T-helper 1 cell treated with Interleukin-12 subunit alpha and Interleukin-12 subunit beta and Interleukin-4 antibody, amounts not matched to agents 30 μg/mL and 1 μg/mL, for 36 hours (primary cell): ENCODE data around the gene EDA.

Experiments used
- H3K27ac Mint-ChIP-seq: one replicate; pipeline ENCODE4 v1.8.0; 2021; ENCODE audit warnings: mild to moderate bottlenecking, mixed read lengths
- H3K27me3 Mint-ChIP-seq: one replicate; pipeline ENCODE4 v1.8.0; 2021; ENCODE audit warnings: low read depth, mixed read lengths
- H3K36me3 Mint-ChIP-seq: one replicate; pipeline ENCODE4 v1.8.0; 2021; ENCODE audit warnings: low read depth, mixed read lengths
- H3K4me1 Mint-ChIP-seq: one replicate; pipeline ENCODE4 v1.8.0; 2021; ENCODE audit warnings: low read depth, mixed read lengths
- H3K4me3 Mint-ChIP-seq: one replicate; pipeline ENCODE4 v1.8.0; 2021; ENCODE audit warnings: mild to moderate bottlenecking, moderate library complexity, mixed read lengths
- H3K9me3 Mint-ChIP-seq: one replicate; pipeline ENCODE4 v1.8.0; 2021; ENCODE audit warnings: mixed read lengths

Gene EDA

GRCh38 chrX:69664693-69665092, 48.8 kb downstream of the EDA start:
- Mint-ChIP-seq H3K27ac (no peak overlapping the region), H3K27me3 (no peaks in the 10 kb centered on the region), H3K4me3 (no peak overlapping the region), H3K36me3 (no peaks in the 10 kb centered on the region), H3K9me3 (peaks cover 20% of the 10 kb centered on the region), H3K4me1 (no peaks in the 10 kb centered on the region)

GRCh38 chrX:69670001-69670555, 54.2 kb downstream of the EDA start:
- Mint-ChIP-seq H3K4me1 (no peaks in the 10 kb centered on the region), H3K27me3 (no peaks in the 10 kb centered on the region), H3K9me3 (peaks cover 21% of the 10 kb centered on the region), H3K36me3 (no peaks in the 10 kb centered on the region), H3K27ac (no peak overlapping the region), H3K4me3 (no peak overlapping the region)

- Mint-ChIP-seq H3K27ac (no peak overlapping the region), H3K4me3 (no peak overlapping the region), H3K36me3 (no peaks in the 10 kb centered on the region), H3K9me3 (peaks cover 19% of the 10 kb centered on the region), H3K4me1 (no peaks in the 10 kb centered on the region), H3K27me3 (no peaks in the 10 kb centered on the region)
Observed at GRCh38 chrX:69674891-69675290, 59.0 kb downstream of the EDA start.

- no peaks in the 10 kb centered on the region for H3K4me1 Mint-ChIP-seq
- no peaks in the 10 kb centered on the region for H3K36me3 Mint-ChIP-seq
- H3K9me3 Mint-ChIP-seq: peaks cover 9% of the 10 kb centered on the region
- no peak overlapping the region for H3K4me3 Mint-ChIP-seq
- H3K27ac Mint-ChIP-seq: no peak overlapping the region
- no peaks in the 10 kb centered on the region for H3K27me3 Mint-ChIP-seq
Observed at GRCh38 chrX:69705818-69706217, 89.9 kb downstream of the EDA start.

- H3K27me3 Mint-ChIP-seq: no peaks in the 10 kb centered on the region
- peaks cover 2% of the 10 kb centered on the region for H3K36me3 Mint-ChIP-seq
- H3K4me1 Mint-ChIP-seq: no peaks in the 10 kb centered on the region
- no peak overlapping the region for H3K4me3 Mint-ChIP-seq
- no peak overlapping the region for H3K27ac Mint-ChIP-seq
- peaks cover 26% of the 10 kb centered on the region for H3K9me3 Mint-ChIP-seq
Observed at GRCh38 chrX:69718102-69718501, 102.2 kb downstream of the EDA start.

GRCh38 chrX:69724307-69724706, 108.4 kb downstream of the EDA start:
- H3K9me3 Mint-ChIP-seq: peaks cover 6% of the 10 kb centered on the region
- no peak overlapping the region for H3K27ac Mint-ChIP-seq
- no peaks in the 10 kb centered on the region for H3K27me3 Mint-ChIP-seq
- no peaks in the 10 kb centered on the region for H3K4me1 Mint-ChIP-seq
- H3K36me3 Mint-ChIP-seq: no peaks in the 10 kb centered on the region
- H3K4me3 Mint-ChIP-seq: no peak overlapping the region

GRCh38 chrX:69740317-69740716, 124.4 kb downstream of the EDA start:
- H3K4me3 Mint-ChIP-seq: no peak overlapping the region
- no peaks in the 10 kb centered on the region for H3K36me3 Mint-ChIP-seq
- H3K4me1 Mint-ChIP-seq: no peaks in the 10 kb centered on the region
- no peaks in the 10 kb centered on the region for H3K27me3 Mint-ChIP-seq
- no peak overlapping the region for H3K27ac Mint-ChIP-seq
- peaks cover 16% of the 10 kb centered on the region for H3K9me3 Mint-ChIP-seq

GRCh38 chrX:69741721-69742120, 125.8 kb downstream of the EDA start:
- Mint-ChIP-seq H3K36me3 (no peaks in the 10 kb centered on the region), H3K4me3 (no peak overlapping the region), H3K27me3 (no peaks in the 10 kb centered on the region), H3K9me3 (peaks cover 16% of the 10 kb centered on the region), H3K27ac (no peak overlapping the region), H3K4me1 (no peaks in the 10 kb centered on the region)

GRCh38 chrX:69746051-69746450, 130.1 kb downstream of the EDA start:
- Mint-ChIP-seq H3K27ac (no peak overlapping the region), H3K4me3 (no peak overlapping the region), H3K9me3 (peaks cover 9% of the 10 kb centered on the region), H3K4me1 (no peaks in the 10 kb centered on the region), H3K27me3 (no peaks in the 10 kb centered on the region), H3K36me3 (no peaks in the 10 kb centered on the region)

- peaks cover 2% of the 10 kb centered on the region for H3K9me3 Mint-ChIP-seq
- no peaks in the 10 kb centered on the region for H3K4me1 Mint-ChIP-seq
- H3K4me3 Mint-ChIP-seq: no peak overlapping the region
- no peak overlapping the region for H3K27ac Mint-ChIP-seq
- H3K36me3 Mint-ChIP-seq: no peaks in the 10 kb centered on the region
- H3K27me3 Mint-ChIP-seq: no peaks in the 10 kb centered on the region
Observed at GRCh38 chrX:69748055-69748454, 132.1 kb downstream of the EDA start.

- Mint-ChIP-seq H3K4me1 (no peaks in the 10 kb centered on the region), H3K9me3 (no peaks in the 10 kb centered on the region), H3K27me3 (no peaks in the 10 kb centered on the region), H3K4me3 (no peak overlapping the region), H3K27ac (no peak overlapping the region), H3K36me3 (no peaks in the 10 kb centered on the region)
Observed at GRCh38 chrX:69759921-69760625, 144.2 kb downstream of the EDA start.

- Mint-ChIP-seq H3K9me3 (no peaks in the 10 kb centered on the region), H3K27ac (no peak overlapping the region), H3K4me3 (no peak overlapping the region), H3K36me3 (no peaks in the 10 kb centered on the region), H3K27me3 (no peaks in the 10 kb centered on the region), H3K4me1 (no peaks in the 10 kb centered on the region)
Observed at GRCh38 chrX:69761633-69762032, 145.7 kb downstream of the EDA start.

- Mint-ChIP-seq H3K4me1 (no peaks in the 10 kb centered on the region), H3K36me3 (no peaks in the 10 kb centered on the region), H3K27me3 (no peaks in the 10 kb centered on the region), H3K4me3 (no peak overlapping the region), H3K9me3 (no peaks in the 10 kb centered on the region), H3K27ac (no peak overlapping the region)
Observed at GRCh38 chrX:69762340-69762739, 146.4 kb downstream of the EDA start.

- Mint-ChIP-seq H3K27ac (no peak overlapping the region), H3K27me3 (no peaks in the 10 kb centered on the region), H3K4me3 (no peak overlapping the region), H3K4me1 (peaks cover 3% of the 10 kb centered on the region), H3K36me3 (no peaks in the 10 kb centered on the region), H3K9me3 (peaks cover 7% of the 10 kb centered on the region)
Observed at GRCh38 chrX:69793260-69793935, 177.5 kb downstream of the EDA start.

GRCh38 chrX:69795702-69796101, 179.8 kb downstream of the EDA start:
- peaks cover 7% of the 10 kb centered on the region for H3K9me3 Mint-ChIP-seq
- no peak overlapping the region for H3K27ac Mint-ChIP-seq
- no peaks in the 10 kb centered on the region for H3K27me3 Mint-ChIP-seq

More at GRCh38 chrX:69795702-69796101, 179.8 kb downstream of the EDA start:
- Mint-ChIP-seq H3K36me3 (no peaks in the 10 kb centered on the region), H3K4me3 (no peak overlapping the region), H3K4me1 (peaks cover 3% of the 10 kb centered on the region)
